SK-N-MC (cell line): ENCODE results near the gene FLNB.

Source experiments
- EZH2 ChIP-seq: fragments of 200-600 bp; sonication (generic); IDR thresholded peaks from one replicate; pipeline ENCODE4 v1.6.1; 2017; ENCODE audit warnings: antibody characterized with exemption
- FOXP2 ChIP-seq: optimal IDR thresholded peaks from 2 replicates; pipeline ENCODE3; 2011; ENCODE audit warnings: mild to moderate bottlenecking, moderate library complexity; ENCODE audit not compliant: insufficient read depth; ENCODE audit errors: extremely low read length, control extremely low read depth
- POLR2AphosphoS5 ChIP-seq: IDR thresholded peaks from 2 replicates; pipeline ENCODE4 v1.6.1; 2012; ENCODE audit warnings: mild to moderate bottlenecking, low read depth, low read length, borderline replicate concordance

- no peak for TF ChIP-seq POLR2AphosphoS5
- no peak for TF ChIP-seq EZH2
- TF ChIP-seq FOXP2, result no peak
These were observed 1.7 kb downstream of the FLNB start for GRCh38 chr3:58009749-58010535.
